Measurements from ENCODE around the gene TGFBR2.

Gene TGFBR2

DNA sequence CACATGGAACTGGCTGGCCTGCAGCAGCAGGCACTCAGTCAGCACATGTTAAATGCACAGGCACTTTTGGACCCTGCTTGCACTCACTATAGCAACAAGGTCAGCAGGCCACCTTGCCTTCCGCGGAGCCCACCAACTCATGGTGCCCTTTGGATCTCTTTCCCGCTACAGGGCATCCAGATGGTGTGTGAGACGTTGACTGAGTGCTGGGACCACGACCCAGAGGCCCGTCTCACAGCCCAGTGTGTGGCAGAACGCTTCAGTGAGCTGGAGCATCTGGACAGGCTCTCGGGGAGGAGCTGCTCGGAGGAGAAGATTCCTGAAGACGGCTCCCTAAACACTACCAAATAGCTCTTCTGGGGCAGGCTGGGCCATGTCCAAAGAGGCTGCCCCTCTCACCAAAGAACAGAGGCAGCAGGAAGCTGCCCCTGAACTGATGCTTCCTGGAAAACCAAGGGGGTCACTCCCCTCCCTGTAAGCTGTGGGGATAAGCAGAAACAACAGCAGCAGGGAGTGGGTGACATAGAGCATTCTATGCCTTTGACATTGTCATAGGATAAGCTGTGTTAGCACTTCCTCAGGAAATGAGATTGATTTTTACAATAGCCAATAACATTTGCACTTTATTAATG is 85.0 kb downstream of the TGFBR2 start:
- POLR2A ChIA-PET, result no interaction called here
- Histone ChIP-seq H3K27ac (ENCODE audit: extremely low read depth, low read depth, low read length) (no peak overlapping the region), H3K4me1 (ENCODE audit: control insufficient read depth, insufficient read depth, low read length) (peaks cover 4% of the 10 kb centered on the region), H3K4me3 (ENCODE audit: low read depth, low read length) (no peak overlapping the region), H3K36me3 (ENCODE audit: control insufficient read depth in 2 of 2, insufficient read depth in 1 of 2, low read length in 2 of 2) (peaks cover 0 to 44% of the 10 kb centered on the region in 2 experiments; a peak in 1 of 3 replicates), H3K9me3 (ENCODE audit: control insufficient read depth, insufficient read depth, low read depth, low read length) (no peaks in the 10 kb centered on the region)
- CTCF ChIA-PET, result interaction anchor here (0.5 to 5.4 kb wide), 3 partner anchors 394 to 648 kb away, joined by 4 to 28 read pairs (median 22); no protein-coding TSS in a partner anchor
- TF ChIP-seq, protein P1, sequence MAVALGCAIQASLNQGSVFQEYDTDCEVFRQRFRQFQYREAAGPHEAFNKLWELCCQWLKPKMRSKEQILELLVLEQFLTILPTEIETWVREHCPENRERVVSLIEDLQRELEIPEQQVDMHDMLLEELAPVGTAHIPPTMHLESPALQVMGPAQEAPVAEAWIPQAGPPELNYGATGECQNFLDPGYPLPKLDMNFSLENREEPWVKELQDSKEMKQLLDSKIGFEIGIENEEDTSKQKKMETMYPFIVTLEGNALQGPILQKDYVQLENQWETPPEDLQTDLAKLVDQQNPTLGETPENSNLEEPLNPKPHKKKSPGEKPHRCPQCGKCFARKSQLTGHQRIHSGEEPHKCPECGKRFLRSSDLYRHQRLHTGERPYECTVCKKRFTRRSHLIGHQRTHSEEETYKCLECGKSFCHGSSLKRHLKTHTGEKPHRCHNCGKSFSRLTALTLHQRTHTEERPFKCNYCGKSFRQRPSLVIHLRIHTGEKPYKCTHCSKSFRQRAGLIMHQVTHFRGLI (tag by site-specific recombination; IDR thresholded peaks at IDR 0.05), result no peak
- TF ChIP-seq ZBTB20 (tag by site-specific recombination; IDR thresholded peaks at IDR 0.05) (no peak), ZFHX2 (tag by site-specific recombination; conservative IDR thresholded peaks at IDR 0.05) (no peak), ZNF19 (tag by site-specific recombination; IDR thresholded peaks at IDR 0.05; ENCODE audit: low read depth) (no peak), ZNF354C (tag by site-specific recombination; IDR thresholded peaks at IDR 0.05; ENCODE audit: borderline replicate concordance, low read depth) (no peak), GLIS2 (tag by site-specific recombination; IDR thresholded peaks at IDR 0.05) (no peak), ZNF510 (tag by site-specific recombination; IDR thresholded peaks at IDR 0.05; ENCODE audit: insufficient replicate concordance) (no peak), HOXA7 (CRISPR knock-in tag; IDR thresholded peaks at IDR 0.05; ENCODE audit: borderline replicate concordance) (no peak), ZNF133 (tag by site-specific recombination; IDR thresholded peaks at IDR 0.05) (no peak), GFI1B (tag by site-specific recombination; IDR thresholded peaks at IDR 0.05) (no peak), ZNF223 (tag by site-specific recombination; IDR thresholded peaks at IDR 0.05) (no peak), ZIC2 (tag by site-specific recombination; IDR thresholded peaks at IDR 0.05) (no peak)

DNA sequence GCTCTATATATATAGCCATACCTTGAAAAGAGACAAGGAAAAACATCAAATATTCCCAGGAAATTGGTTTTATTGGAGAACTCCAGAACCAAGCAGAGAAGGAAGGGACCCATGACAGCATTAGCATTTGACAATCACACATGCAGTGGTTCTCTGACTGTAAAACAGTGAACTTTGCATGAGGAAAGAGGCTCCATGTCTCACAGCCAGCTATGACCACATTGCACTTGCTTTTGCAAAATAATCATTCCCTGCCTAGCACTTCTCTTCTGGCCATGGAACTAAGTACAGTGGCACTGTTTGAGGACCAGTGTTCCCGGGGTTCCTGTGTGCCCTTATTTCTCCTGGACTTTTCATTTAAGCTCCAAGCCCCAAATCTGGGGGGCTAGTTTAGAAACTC is 85.5 kb downstream of the TGFBR2 start:
- Histone ChIP-seq H3K27ac (ENCODE audit: extremely low read depth, low read depth, low read length) (no peak overlapping the region), H3K4me3 (ENCODE audit: low read depth, low read length) (no peak overlapping the region), H3K36me3 (ENCODE audit: control insufficient read depth in 2 of 2, insufficient read depth in 1 of 2, low read length in 2 of 2) (peaks cover 0 to 44% of the 10 kb centered on the region in 2 experiments; a peak in 1 of 3 replicates), H3K4me1 (ENCODE audit: control insufficient read depth, insufficient read depth, low read length) (peaks cover 4% of the 10 kb centered on the region), H3K9me3 (ENCODE audit: control insufficient read depth, insufficient read depth, low read depth, low read length) (no peaks in the 10 kb centered on the region)
- POLR2A ChIA-PET, result no interaction called here
- CTCF ChIA-PET, result interaction anchor here (0.5 to 5.4 kb wide), 3 partner anchors 394 to 649 kb away, joined by 4 to 28 read pairs (median 22); no protein-coding TSS in a partner anchor
- TF ChIP-seq ZNF132 (tag by site-specific recombination; IDR thresholded peaks at IDR 0.05; ENCODE audit: borderline replicate concordance) (no peak), ZNF621 (tag by site-specific recombination; IDR thresholded peaks at IDR 0.05) (no peak), ZNF473 (tag by site-specific recombination; IDR thresholded peaks at IDR 0.05) (no peak), ZNF175 (tag by site-specific recombination; IDR thresholded peaks at IDR 0.05) (no peak), SALL2 (tag by site-specific recombination; IDR thresholded peaks at IDR 0.05; ENCODE audit: borderline replicate concordance) (no peak), ZSCAN30 (tag by site-specific recombination; IDR thresholded peaks at IDR 0.05) (no peak), ZNF10 (tag by site-specific recombination; IDR thresholded peaks at IDR 0.05) (no peak), ZNF133 (tag by site-specific recombination; IDR thresholded peaks at IDR 0.05) (no peak), GLI4 (tag by site-specific recombination; IDR thresholded peaks at IDR 0.05) (no peak), ZNF223 (tag by site-specific recombination; IDR thresholded peaks at IDR 0.05) (no peak), ZNF544 (tag by site-specific recombination; IDR thresholded peaks at IDR 0.05) (no peak), ZNF785 (tag by site-specific recombination; IDR thresholded peaks at IDR 0.05) (no peak), ZNF416 (tag by site-specific recombination; IDR thresholded peaks at IDR 0.05) (no peak)
- TF ChIP-seq, protein P2, sequence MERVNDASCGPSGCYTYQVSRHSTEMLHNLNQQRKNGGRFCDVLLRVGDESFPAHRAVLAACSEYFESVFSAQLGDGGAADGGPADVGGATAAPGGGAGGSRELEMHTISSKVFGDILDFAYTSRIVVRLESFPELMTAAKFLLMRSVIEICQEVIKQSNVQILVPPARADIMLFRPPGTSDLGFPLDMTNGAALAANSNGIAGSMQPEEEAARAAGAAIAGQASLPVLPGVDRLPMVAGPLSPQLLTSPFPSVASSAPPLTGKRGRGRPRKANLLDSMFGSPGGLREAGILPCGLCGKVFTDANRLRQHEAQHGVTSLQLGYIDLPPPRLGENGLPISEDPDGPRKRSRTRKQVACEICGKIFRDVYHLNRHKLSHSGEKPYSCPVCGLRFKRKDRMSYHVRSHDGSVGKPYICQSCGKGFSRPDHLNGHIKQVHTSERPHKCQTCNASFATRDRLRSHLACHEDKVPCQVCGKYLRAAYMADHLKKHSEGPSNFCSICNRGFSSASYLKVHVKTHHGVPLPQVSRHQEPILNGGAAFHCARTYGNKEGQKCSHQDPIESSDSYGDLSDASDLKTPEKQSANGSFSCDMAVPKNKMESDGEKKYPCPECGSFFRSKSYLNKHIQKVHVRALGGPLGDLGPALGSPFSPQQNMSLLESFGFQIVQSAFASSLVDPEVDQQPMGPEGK (tag by site-specific recombination; IDR thresholded peaks at IDR 0.05), result no peak
- TF ChIP-seq, protein P3, sequence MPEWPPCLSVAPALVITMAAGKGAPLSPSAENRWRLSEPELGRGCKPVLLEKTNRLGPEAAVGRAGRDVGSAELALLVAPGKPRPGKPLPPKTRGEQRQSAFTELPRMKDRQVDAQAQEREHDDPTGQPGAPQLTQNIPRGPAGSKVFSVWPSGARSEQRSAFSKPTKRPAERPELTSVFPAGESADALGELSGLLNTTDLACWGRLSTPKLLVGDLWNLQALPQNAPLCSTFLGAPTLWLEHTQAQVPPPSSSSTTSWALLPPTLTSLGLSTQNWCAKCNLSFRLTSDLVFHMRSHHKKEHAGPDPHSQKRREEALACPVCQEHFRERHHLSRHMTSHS (tag by site-specific recombination; IDR thresholded peaks at IDR 0.05), result no peak
- TF ChIP-seq, protein P4, sequence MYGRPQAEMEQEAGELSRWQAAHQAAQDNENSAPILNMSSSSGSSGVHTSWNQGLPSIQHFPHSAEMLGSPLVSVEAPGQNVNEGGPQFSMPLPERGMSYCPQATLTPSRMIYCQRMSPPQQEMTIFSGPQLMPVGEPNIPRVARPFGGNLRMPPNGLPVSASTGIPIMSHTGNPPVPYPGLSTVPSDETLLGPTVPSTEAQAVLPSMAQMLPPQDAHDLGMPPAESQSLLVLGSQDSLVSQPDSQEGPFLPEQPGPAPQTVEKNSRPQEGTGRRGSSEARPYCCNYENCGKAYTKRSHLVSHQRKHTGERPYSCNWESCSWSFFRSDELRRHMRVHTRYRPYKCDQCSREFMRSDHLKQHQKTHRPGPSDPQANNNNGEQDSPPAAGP (tag by site-specific recombination; IDR thresholded peaks at IDR 0.05), result no peak
- TF ChIP-seq, protein P5, sequence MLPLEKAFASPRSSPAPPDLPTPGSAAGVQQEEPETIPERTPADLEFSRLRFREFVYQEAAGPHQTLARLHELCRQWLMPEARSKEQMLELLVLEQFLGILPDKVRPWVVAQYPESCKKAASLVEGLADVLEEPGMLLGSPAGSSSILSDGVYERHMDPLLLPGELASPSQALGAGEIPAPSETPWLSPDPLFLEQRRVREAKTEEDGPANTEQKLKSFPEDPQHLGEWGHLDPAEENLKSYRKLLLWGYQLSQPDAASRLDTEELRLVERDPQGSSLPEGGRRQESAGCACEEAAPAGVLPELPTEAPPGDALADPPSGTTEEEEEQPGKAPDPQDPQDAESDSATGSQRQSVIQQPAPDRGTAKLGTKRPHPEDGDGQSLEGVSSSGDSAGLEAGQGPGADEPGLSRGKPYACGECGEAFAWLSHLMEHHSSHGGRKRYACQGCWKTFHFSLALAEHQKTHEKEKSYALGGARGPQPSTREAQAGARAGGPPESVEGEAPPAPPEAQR (tag by site-specific recombination; IDR thresholded peaks at IDR 0.05), result no peak
- TF ChIP-seq, protein P6, sequence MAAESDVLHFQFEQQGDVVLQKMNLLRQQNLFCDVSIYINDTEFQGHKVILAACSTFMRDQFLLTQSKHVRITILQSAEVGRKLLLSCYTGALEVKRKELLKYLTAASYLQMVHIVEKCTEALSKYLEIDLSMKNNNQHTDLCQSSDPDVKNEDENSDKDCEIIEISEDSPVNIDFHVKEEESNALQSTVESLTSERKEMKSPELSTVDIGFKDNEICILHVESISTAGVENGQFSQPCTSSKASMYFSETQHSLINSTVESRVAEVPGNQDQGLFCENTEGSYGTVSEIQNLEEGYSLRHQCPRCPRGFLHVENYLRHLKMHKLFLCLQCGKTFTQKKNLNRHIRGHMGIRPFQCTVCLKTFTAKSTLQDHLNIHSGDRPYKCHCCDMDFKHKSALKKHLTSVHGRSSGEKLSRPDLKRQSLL (tag by site-specific recombination; IDR thresholded peaks at IDR 0.05), result no peak

Data from HEK293 (cell line).